BLaER1 treated with 17β-estradiol and CSF1 and Interleukin-3, amounts not matched to agents 10 nM and 100 nM (cell line): ENCODE results near the gene EPB41L4B.
"Not testable (repeated sequence)": the region's sequence is repeated elsewhere in the genome, so short reads cannot be mapped to it uniquely, and the experiment has no call there.

ENCODE experiments used
- H3K27ac ChIP-seq, 11 experiments: shearing (Covaris generic); formaldehyde crosslinking; 2 replicates each; pipeline ENCODE4 v1.8.1; 2022
- H3K27me3 ChIP-seq, 11 experiments: shearing (Covaris generic); formaldehyde crosslinking; 2 replicates each; pipeline ENCODE4 v1.8.1; 2022
- H3K36me3 ChIP-seq, 11 experiments: shearing (Covaris generic); formaldehyde crosslinking; 2 replicates each; pipeline ENCODE4 v1.8.1; 2022
- H3K4me1 ChIP-seq, 10 experiments: shearing (Covaris generic); formaldehyde crosslinking; 2 replicates each; pipeline ENCODE4 v1.8.1; 2022
- H3K4me2 ChIP-seq, 11 experiments: shearing (Covaris generic); formaldehyde crosslinking; 2 replicates each; pipeline ENCODE4 v1.8.1; 2022
- H3K4me3 ChIP-seq, 10 experiments: shearing (Covaris generic); formaldehyde crosslinking; 2 replicates each; pipeline ENCODE4 v1.8.1; 2022
- H3K9ac ChIP-seq, 11 experiments: shearing (Covaris generic); formaldehyde crosslinking; 2 replicates each; pipeline ENCODE4 v1.8.1; 2022
- H3K9me3 ChIP-seq, 11 experiments: shearing (Covaris generic); formaldehyde crosslinking; replicated peaks in 1 of 11; 2 replicates each; pipeline ENCODE4 v1.8.1; 2022
- H4K20me1 ChIP-seq, 11 experiments: shearing (Covaris generic); formaldehyde crosslinking; 2 replicates each; pipeline ENCODE4 v1.8.1; 2022
- Cebpa-rat ChIP-seq, 11 experiments: shearing (Covaris generic); IDR thresholded peaks; 2 replicates each; pipeline ENCODE4 v1.8.1; 2022

Gene EPB41L4B

GRCh38 chr9:109228093-109228642 is 92.7 kb downstream of the EPB41L4B start:
- H3K4me3 ChIP-seq, result no peak overlapping the region
- TF ChIP-seq Cebpa-rat (IDR thresholded peaks at IDR 0.05), result no peak
- H3K36me3 ChIP-seq, result no peaks in the 10 kb centered on the region
- H3K27ac ChIP-seq, result no peak overlapping the region
- no peaks in the 10 kb centered on the region for H3K9me3 ChIP-seq
- no peaks in the 10 kb centered on the region for H4K20me1 ChIP-seq
- H3K4me2 ChIP-seq, result no peak overlapping the region
- H3K4me1 ChIP-seq, result no peaks in the 10 kb centered on the region
- H3K9ac ChIP-seq, result no peak overlapping the region
- no peaks in the 10 kb centered on the region for H3K27me3 ChIP-seq

DNA sequence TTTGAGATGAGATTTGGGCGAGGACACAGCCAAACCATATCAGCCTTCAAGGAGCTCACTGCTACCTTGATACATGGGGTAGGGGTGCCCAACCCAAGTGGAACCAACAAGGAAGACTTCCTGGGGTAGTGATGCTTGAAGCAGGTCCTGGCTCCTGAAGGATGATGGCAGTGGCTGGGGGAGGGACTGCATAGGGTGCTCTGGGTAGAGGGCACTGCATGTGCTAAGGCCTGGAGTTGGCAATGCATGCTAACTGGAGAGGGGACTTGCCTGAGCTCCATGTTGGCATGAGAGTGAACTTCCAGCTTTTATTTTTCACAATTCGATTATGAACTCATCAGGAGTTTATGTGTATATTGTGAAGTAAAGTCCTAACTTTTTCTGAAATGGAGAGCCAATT is 95.2 kb downstream of the EPB41L4B start:
- Histone ChIP-seq H3K4me3 (no peak overlapping the region), H4K20me1 (no peaks in the 10 kb centered on the region), H3K9ac (no peak overlapping the region), H3K4me1 (no peaks in the 10 kb centered on the region), H3K4me2 (no peak overlapping the region), H3K27me3 (no peaks in the 10 kb centered on the region), H3K9me3 (no peaks in the 10 kb centered on the region), H3K36me3 (no peaks in the 10 kb centered on the region), H3K27ac (no peak overlapping the region)
- TF ChIP-seq Cebpa-rat (IDR thresholded peaks at IDR 0.05), result no peak

- no peak overlapping the region for H3K4me2 ChIP-seq
These were observed 96.1 kb downstream of the EPB41L4B start for GRCh38 chr9:109224751-109225150.

DNA sequence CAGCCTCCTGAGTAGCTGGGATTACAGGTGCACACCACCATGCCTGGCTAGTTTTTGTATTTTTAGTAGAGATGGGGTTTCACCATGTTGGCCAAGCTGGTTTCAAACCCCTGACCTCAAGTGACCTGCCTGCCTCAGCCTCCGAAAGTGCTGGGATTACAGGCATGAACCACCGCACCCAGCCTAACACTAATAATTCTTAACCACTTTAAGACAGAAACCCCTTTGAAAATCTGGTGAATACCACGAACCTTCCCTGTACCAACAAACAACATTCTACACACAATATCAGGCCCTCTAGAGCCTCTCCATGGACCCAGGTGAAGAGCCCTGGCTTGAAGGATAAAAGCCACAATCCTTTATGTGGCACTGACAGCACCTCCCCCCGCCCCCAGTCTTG is 102.6 kb downstream of the EPB41L4B start:
- not testable (repeated sequence) for H3K36me3 ChIP-seq, H4K20me1 ChIP-seq, H3K9ac ChIP-seq, H3K27me3 ChIP-seq, H3K4me3 ChIP-seq, H3K9me3 ChIP-seq, H3K4me2 ChIP-seq, H3K27ac ChIP-seq, H3K4me1 ChIP-seq

More at GRCh38 chr9:109224751-109225150, 96.1 kb downstream of the EPB41L4B start:
- TF ChIP-seq Cebpa-rat (IDR thresholded peaks at IDR 0.05), result no peak
- Histone ChIP-seq H3K9ac (no peak overlapping the region), H3K36me3 (no peaks in the 10 kb centered on the region), H4K20me1 (no peaks in the 10 kb centered on the region), H3K9me3 (no peaks in the 10 kb centered on the region), H3K4me3 (no peak overlapping the region), H3K4me1 (no peaks in the 10 kb centered on the region), H3K27me3 (no peaks in the 10 kb centered on the region), H3K27ac (no peak overlapping the region)

- TF ChIP-seq Cebpa-rat (IDR thresholded peaks at IDR 0.05), result no peak
- H3K9ac ChIP-seq, result no peak overlapping the region
- no peaks in the 10 kb centered on the region for H3K9me3 ChIP-seq
- no peaks in the 10 kb centered on the region for H3K27me3 ChIP-seq
- H3K27ac ChIP-seq, result no peak overlapping the region
- no peak overlapping the region for H3K4me3 ChIP-seq
- H4K20me1 ChIP-seq, result no peaks in the 10 kb centered on the region
- H3K4me1 ChIP-seq, result peaks cover 0 to 4% (median 0%) of the 10 kb centered on the region in 10 experiments; a peak in 2 of 20 replicates
- H3K4me2 ChIP-seq, result no peak overlapping the region
- H3K36me3 ChIP-seq, result no peaks in the 10 kb centered on the region
These were observed 106.4 kb downstream of the EPB41L4B start for GRCh38 chr9:109214414-109214813.

- H3K9ac ChIP-seq, result no peak overlapping the region
- no peaks in the 10 kb centered on the region for H3K36me3 ChIP-seq
- no peak for TF ChIP-seq Cebpa-rat (IDR thresholded peaks at IDR 0.05)
- no peaks in the 10 kb centered on the region for H3K27me3 ChIP-seq
- H3K4me2 ChIP-seq, result no peak overlapping the region
- H3K4me3 ChIP-seq, result no peak overlapping the region
- H3K4me1 ChIP-seq, result no peaks in the 10 kb centered on the region
- no peaks in the 10 kb centered on the region for H3K9me3 ChIP-seq
- H4K20me1 ChIP-seq, result no peaks in the 10 kb centered on the region
- H3K27ac ChIP-seq, result no peak overlapping the region
These were observed 107.4 kb downstream of the EPB41L4B start for GRCh38 chr9:109213285-109214121.

- Histone ChIP-seq H3K27ac (no peak overlapping the region), H4K20me1 (no peaks in the 10 kb centered on the region), H3K4me3 (no peak overlapping the region), H3K4me1 (no peaks in the 10 kb centered on the region), H3K9me3 (no peaks in the 10 kb centered on the region), H3K36me3 (no peaks in the 10 kb centered on the region), H3K9ac (no peak overlapping the region), H3K4me2 (no peak overlapping the region), H3K27me3 (no peaks in the 10 kb centered on the region)
- no peak for TF ChIP-seq Cebpa-rat (IDR thresholded peaks at IDR 0.05)
These were observed 108.1 kb downstream of the EPB41L4B start for GRCh38 chr9:109212768-109213167.

- Histone ChIP-seq H3K9me3 (no peaks in the 10 kb centered on the region), H3K4me1 (no peaks in the 10 kb centered on the region), H3K27me3 (no peaks in the 10 kb centered on the region), H3K9ac (no peak overlapping the region), H3K4me2 (no peak overlapping the region), H4K20me1 (no peaks in the 10 kb centered on the region), H3K27ac (no peak overlapping the region), H3K4me3 (no peak overlapping the region), H3K36me3 (no peaks in the 10 kb centered on the region)
- TF ChIP-seq Cebpa-rat (IDR thresholded peaks at IDR 0.05), result no peak
These were observed 114.2 kb downstream of the EPB41L4B start for GRCh38 chr9:109206670-109207069.

GRCh38 chr9:109205526-109205925 is 115.3 kb downstream of the EPB41L4B start:
- H3K9me3 ChIP-seq, result no peaks in the 10 kb centered on the region
- no peaks in the 10 kb centered on the region for H3K36me3 ChIP-seq
- no peak overlapping the region for H3K4me2 ChIP-seq
- no peaks in the 10 kb centered on the region for H3K4me1 ChIP-seq
- H4K20me1 ChIP-seq, result no peaks in the 10 kb centered on the region
- H3K9ac ChIP-seq, result no peak overlapping the region
- no peak overlapping the region for H3K4me3 ChIP-seq
- H3K27ac ChIP-seq, result no peak overlapping the region
- no peaks in the 10 kb centered on the region for H3K27me3 ChIP-seq
- no peak for TF ChIP-seq Cebpa-rat (IDR thresholded peaks at IDR 0.05)

DNA sequence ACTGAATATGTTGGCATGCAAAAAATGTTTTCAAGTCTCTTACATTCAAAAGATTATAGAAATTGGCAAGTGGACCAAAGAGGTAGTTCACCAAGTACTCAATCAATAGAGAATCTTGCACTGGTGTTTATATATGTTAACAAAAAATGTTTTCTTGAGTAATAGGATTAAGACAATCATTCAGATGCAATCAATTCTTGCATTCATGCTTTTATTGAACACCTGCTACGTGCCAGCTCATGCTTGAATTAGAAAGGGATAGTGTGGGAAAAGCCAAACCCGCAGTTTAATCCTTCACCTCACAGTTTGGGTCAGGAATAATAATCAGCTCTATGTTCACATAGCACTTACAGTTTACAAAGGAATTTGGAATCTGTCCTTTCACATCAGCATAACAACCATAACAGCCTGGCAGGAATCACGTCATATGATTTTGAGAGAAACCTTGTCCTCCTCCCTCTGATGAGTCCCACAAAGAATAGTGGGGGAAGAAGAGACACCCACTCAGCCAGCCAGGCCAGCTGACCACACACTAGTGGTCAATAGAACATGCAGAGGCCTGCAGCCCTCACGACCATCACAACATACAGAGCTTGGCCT is 117.0 kb downstream of the EPB41L4B start:
- no peak overlapping the region for H3K9ac ChIP-seq
- H3K4me3 ChIP-seq, result no peak overlapping the region

More for the DNA sequence above, 117.0 kb downstream of the EPB41L4B start:
- Histone ChIP-seq H3K36me3 (no peaks in the 10 kb centered on the region), H3K27ac (no peak overlapping the region), H3K27me3 (no peaks in the 10 kb centered on the region), H3K4me1 (peaks cover 0 to 7% (median 0%) of the 10 kb centered on the region in 10 experiments; a peak in 2 of 20 replicates), H3K9me3 (no peaks in the 10 kb centered on the region), H3K4me2 (no peak overlapping the region), H4K20me1 (no peaks in the 10 kb centered on the region)
- no peak for TF ChIP-seq Cebpa-rat (IDR thresholded peaks at IDR 0.05)
